ENCODE results near the gene CTCF.

Gene CTCF

GRCh38 chr16:67648088-67648763 is 85.9 kb downstream of the CTCF start:
- no peak overlapping the region for H3K4ac ChIP-seq (ENCODE audit: low read depth in 1 of 2, low read length in 2 of 2)
- H3K9ac ChIP-seq (ENCODE audit: low read length): no peak overlapping the region
- H4K8ac ChIP-seq (ENCODE audit: low read length): no peak overlapping the region
- no peak overlapping the region for H3K4me3 ChIP-seq (ENCODE audit: insufficient read depth in 1 of 2, low read depth in 1 of 2, low read length in 2 of 2)
- no peak overlapping the region for H2BK120ac ChIP-seq (ENCODE audit: low read depth, low read length)
- H2AK5ac ChIP-seq (ENCODE audit: low read length, severe bottlenecking): no peak overlapping the region
- H3K4me1 ChIP-seq (ENCODE audit: control insufficient read depth, insufficient read depth, low read depth, low read length): peaks cover 15% of the 10 kb centered on the region
- H3K27me3 ChIP-seq (ENCODE audit: control insufficient read depth in 1 of 2, insufficient read depth in 1 of 2, low read length in 2 of 2): peaks cover 44 to 84% of the 10 kb centered on the region in 2 experiments
- no peak overlapping the region for H2BK12ac ChIP-seq (ENCODE audit: low read length in 2 of 2)
- 58% methylated on average over 60 of the region's 65 CpGs for WGBS
- no peak for DNase-seq
- H3K4me2 ChIP-seq (ENCODE audit: low read length, poor library complexity, severe bottlenecking): no peak overlapping the region
- no peaks in the 10 kb centered on the region for H3K9me3 ChIP-seq (ENCODE audit: control insufficient read depth, low read length)
- H3K79me1 ChIP-seq (replicated peaks; ENCODE audit: low read length, poor library complexity, severe bottlenecking): no peaks in the 10 kb centered on the region
- H2BK5ac ChIP-seq (ENCODE audit: low read depth, low read length, poor library complexity, severe bottlenecking): no peak overlapping the region
- no peak overlapping the region for H2BK15ac ChIP-seq (ENCODE audit: low read depth, poor library complexity, severe bottlenecking)
- no peak overlapping the region for H3K27ac ChIP-seq (ENCODE audit: low read length, poor library complexity, severe bottlenecking)
- no peak overlapping the region for H2AFZ ChIP-seq (ENCODE audit: low read depth, low read length)
- H3K18ac ChIP-seq (ENCODE audit: low read depth in 1 of 2, low read length in 2 of 2): no peak overlapping the region
- no peak overlapping the region for H4K91ac ChIP-seq (ENCODE audit: low read length)
- no peak overlapping the region for H3K14ac ChIP-seq (ENCODE audit: low read length in 2 of 2)
- no peak overlapping the region for H3K23ac ChIP-seq (ENCODE audit: low read length in 2 of 2)
- no peaks in the 10 kb centered on the region for H3K36me3 ChIP-seq (ENCODE audit: control insufficient read depth in 1 of 2, insufficient read depth in 2 of 2, low read depth in 1 of 2, low read length in 2 of 2)

GRCh38 chr16:67648764-67649407 is 86.6 kb downstream of the CTCF start:
- H2BK15ac ChIP-seq (ENCODE audit: low read depth, poor library complexity, severe bottlenecking): no peak overlapping the region
- no peak overlapping the region for H3K9ac ChIP-seq (ENCODE audit: low read length)
- no peak overlapping the region for H2AFZ ChIP-seq (ENCODE audit: low read depth, low read length)
- no peak overlapping the region for H2AK5ac ChIP-seq (ENCODE audit: low read length, severe bottlenecking)
- no peak overlapping the region for H3K23ac ChIP-seq (ENCODE audit: low read length in 2 of 2)
- no peak overlapping the region for H2BK12ac ChIP-seq (ENCODE audit: low read length in 2 of 2)
- no peak overlapping the region for H3K4me2 ChIP-seq (ENCODE audit: low read length, poor library complexity, severe bottlenecking)
- H3K18ac ChIP-seq (ENCODE audit: low read depth in 1 of 2, low read length in 2 of 2): no peak overlapping the region
- no peak overlapping the region for H3K27ac ChIP-seq (ENCODE audit: low read length, poor library complexity, severe bottlenecking)
- no peak overlapping the region for H3K14ac ChIP-seq (ENCODE audit: low read length in 2 of 2)
- no peaks in the 10 kb centered on the region for H3K79me1 ChIP-seq (replicated peaks; ENCODE audit: low read length, poor library complexity, severe bottlenecking)
- peaks cover 46 to 90% of the 10 kb centered on the region in 2 experiments for H3K27me3 ChIP-seq (ENCODE audit: control insufficient read depth in 1 of 2, insufficient read depth in 1 of 2, low read length in 2 of 2)
- no peak overlapping the region for H4K91ac ChIP-seq (ENCODE audit: low read length)
- no peak overlapping the region for H4K8ac ChIP-seq (ENCODE audit: low read length)
- no peaks in the 10 kb centered on the region for H3K36me3 ChIP-seq (ENCODE audit: control insufficient read depth in 1 of 2, insufficient read depth in 2 of 2, low read depth in 1 of 2, low read length in 2 of 2)
- H3K9me3 ChIP-seq (ENCODE audit: control insufficient read depth, low read length): no peaks in the 10 kb centered on the region
- no peak overlapping the region for H2BK120ac ChIP-seq (ENCODE audit: low read depth, low read length)
- 85% methylated on average over 35 of the region's 35 CpGs for WGBS
- peaks cover 20% of the 10 kb centered on the region for H3K4me1 ChIP-seq (ENCODE audit: control insufficient read depth, insufficient read depth, low read depth, low read length)
- no peak overlapping the region for H3K4me3 ChIP-seq (ENCODE audit: insufficient read depth in 1 of 2, low read depth in 1 of 2, low read length in 2 of 2)
- DNase-seq: no peak
- H3K4ac ChIP-seq (ENCODE audit: low read depth in 1 of 2, low read length in 2 of 2): no peak overlapping the region
- H2BK5ac ChIP-seq (ENCODE audit: low read depth, low read length, poor library complexity, severe bottlenecking): no peak overlapping the region

GRCh38 chr16:67649494-67649931 is 87.2 kb downstream of the CTCF start:
- no peak overlapping the region for H3K4me3 ChIP-seq (ENCODE audit: insufficient read depth in 1 of 2, low read depth in 1 of 2, low read length in 2 of 2)
- H3K18ac ChIP-seq (ENCODE audit: low read depth in 1 of 2, low read length in 2 of 2): no peak overlapping the region
- H4K8ac ChIP-seq (ENCODE audit: low read length): no peak overlapping the region
- WGBS: 64% methylated on average over 30 of the region's 34 CpGs
- H3K4ac ChIP-seq (ENCODE audit: low read depth in 1 of 2, low read length in 2 of 2): no peak overlapping the region
- H3K27ac ChIP-seq (ENCODE audit: low read length, poor library complexity, severe bottlenecking): no peak overlapping the region
- H3K4me1 ChIP-seq (ENCODE audit: control insufficient read depth, insufficient read depth, low read depth, low read length): peaks cover 19% of the 10 kb centered on the region
- peaks cover 46 to 86% of the 10 kb centered on the region in 2 experiments for H3K27me3 ChIP-seq (ENCODE audit: control insufficient read depth in 1 of 2, insufficient read depth in 1 of 2, low read length in 2 of 2)
- H3K36me3 ChIP-seq (ENCODE audit: control insufficient read depth in 1 of 2, insufficient read depth in 2 of 2, low read depth in 1 of 2, low read length in 2 of 2): no peaks in the 10 kb centered on the region
- H3K4me2 ChIP-seq (ENCODE audit: low read length, poor library complexity, severe bottlenecking): no peak overlapping the region
- H3K9ac ChIP-seq (ENCODE audit: low read length): no peak overlapping the region
- H3K79me1 ChIP-seq (replicated peaks; ENCODE audit: low read length, poor library complexity, severe bottlenecking): no peaks in the 10 kb centered on the region
- H4K91ac ChIP-seq (ENCODE audit: low read length): no peak overlapping the region
- no peak overlapping the region for H2BK5ac ChIP-seq (ENCODE audit: low read depth, low read length, poor library complexity, severe bottlenecking)
- no peaks in the 10 kb centered on the region for H3K9me3 ChIP-seq (ENCODE audit: control insufficient read depth, low read length)
- H3K23ac ChIP-seq (ENCODE audit: low read length in 2 of 2): no peak overlapping the region
- no peak for DNase-seq
- H3K14ac ChIP-seq (ENCODE audit: low read length in 2 of 2): no peak overlapping the region
- H2BK120ac ChIP-seq (ENCODE audit: low read depth, low read length): no peak overlapping the region
- no peak overlapping the region for H2BK15ac ChIP-seq (ENCODE audit: low read depth, poor library complexity, severe bottlenecking)
- no peak overlapping the region for H2AK5ac ChIP-seq (ENCODE audit: low read length, severe bottlenecking)
- H2BK12ac ChIP-seq (ENCODE audit: low read length in 2 of 2): no peak overlapping the region
- no peak overlapping the region for H2AFZ ChIP-seq (ENCODE audit: low read depth, low read length)

- H3K23ac ChIP-seq (ENCODE audit: low read length in 2 of 2): no peak overlapping the region
- H2AFZ ChIP-seq (ENCODE audit: low read depth, low read length): no peak overlapping the region
- no peak for DNase-seq
- no peak overlapping the region for H4K91ac ChIP-seq (ENCODE audit: low read length)
- H3K79me1 ChIP-seq (replicated peaks; ENCODE audit: low read length, poor library complexity, severe bottlenecking): no peaks in the 10 kb centered on the region
- no peak overlapping the region for H3K27ac ChIP-seq (ENCODE audit: low read length, poor library complexity, severe bottlenecking)
- H4K8ac ChIP-seq (ENCODE audit: low read length): no peak overlapping the region
- H2BK5ac ChIP-seq (ENCODE audit: low read depth, low read length, poor library complexity, severe bottlenecking): no peak overlapping the region
- H3K4ac ChIP-seq (ENCODE audit: low read depth in 1 of 2, low read length in 2 of 2): no peak overlapping the region
- H3K9me3 ChIP-seq (ENCODE audit: control insufficient read depth, low read length): no peaks in the 10 kb centered on the region
- peaks cover 14% of the 10 kb centered on the region for H3K4me1 ChIP-seq (ENCODE audit: control insufficient read depth, insufficient read depth, low read depth, low read length)
- WGBS: 79% methylated on average over 8 of the region's 8 CpGs
- peaks cover 48 to 85% of the 10 kb centered on the region in 2 experiments for H3K27me3 ChIP-seq (ENCODE audit: control insufficient read depth in 1 of 2, insufficient read depth in 1 of 2, low read length in 2 of 2)
- H2AK5ac ChIP-seq (ENCODE audit: low read length, severe bottlenecking): no peak overlapping the region
- no peak overlapping the region for H3K14ac ChIP-seq (ENCODE audit: low read length in 2 of 2)
- no peaks in the 10 kb centered on the region for H3K36me3 ChIP-seq (ENCODE audit: control insufficient read depth in 1 of 2, insufficient read depth in 2 of 2, low read depth in 1 of 2, low read length in 2 of 2)
- H2BK120ac ChIP-seq (ENCODE audit: low read depth, low read length): no peak overlapping the region
- no peak overlapping the region for H3K4me2 ChIP-seq (ENCODE audit: low read length, poor library complexity, severe bottlenecking)
- no peak overlapping the region for H3K18ac ChIP-seq (ENCODE audit: low read depth in 1 of 2, low read length in 2 of 2)
- H2BK15ac ChIP-seq (ENCODE audit: low read depth, poor library complexity, severe bottlenecking): no peak overlapping the region
- no peak overlapping the region for H2BK12ac ChIP-seq (ENCODE audit: low read length in 2 of 2)
- no peak overlapping the region for H3K9ac ChIP-seq (ENCODE audit: low read length)
- no peak overlapping the region for H3K4me3 ChIP-seq (ENCODE audit: insufficient read depth in 1 of 2, low read depth in 1 of 2, low read length in 2 of 2)
Observed at GRCh38 chr16:67650023-67650422, 87.7 kb downstream of the CTCF start.

All from mesenchymal stem cell (in vitro differentiated cells and primary cell).